CD4-positive, alpha-beta T cell (primary cell): ENCODE measurements around the gene LMO7. TPM values are rescaled to one million over a fixed set of nuclear protein-coding genes. Genes with fewer than 3 reads are reported as not detected.

Source experiments
- ATAC-seq: fragments of 200-7000 bp; cut with Tn5 transposase; one replicate; pipeline ENCODE4 v1.10.0; 2022; ENCODE audit warnings: mild to moderate bottlenecking; ENCODE audit not compliant: poor library complexity
- CTCF ChIA-PET: fragments of 350-600 bp; sonication (Branson Sonifier 250); formaldehyde crosslinking; loops from one replicate; lab custom pipeline; 2021; ENCODE audit warnings: antibody characterized with exemption, inconsistent platforms; lab: Charles Lee
- POLR2A ChIA-PET: fragments of 350-600 bp; sonication (Branson Sonifier 250); formaldehyde crosslinking; loops from one replicate; lab custom pipeline; 2021; ENCODE audit warnings: antibody characterized with exemption, inconsistent platforms; lab: Charles Lee
- DNase-seq, 14 experiments: peaks; one replicate each; pipeline ENCODE4 v3.0.0-alpha.2; 2013 to 2020; ENCODE audit warnings: mixed read lengths in 2 of 14
- H3K27ac ChIP-seq, 2 donors: one replicate each; pipeline versions ENCODE4 v1.5.1 to v1.7.0; 2013; ENCODE audit warnings: low read length in 2 of 2, low read depth in 1 of 2, mild to moderate bottlenecking in 1 of 2
- H3K27me3 ChIP-seq, 2 experiments: 1 replicate in 1 of 2; 2 replicates in 1 of 2; pipeline versions ENCODE4 v1.6.1 to v1.7.0; 2013; ENCODE audit warnings: low read length in 2 of 2, control low read depth in 1 of 2, mild to moderate bottlenecking in 1 of 2, moderate library complexity in 1 of 2; ENCODE audit not compliant: insufficient read depth in 2 of 2, control insufficient read depth in 1 of 2
- H3K36me3 ChIP-seq: one replicate; pipeline ENCODE4 v1.6.1; 2013; ENCODE audit warnings: low read length, control low read depth; ENCODE audit not compliant: insufficient read depth
- H3K4me1 ChIP-seq: one replicate; pipeline ENCODE4 v1.6.1; 2013; ENCODE audit warnings: low read length, control low read depth; ENCODE audit not compliant: insufficient read depth
- H3K4me3 ChIP-seq: one replicate; pipeline ENCODE4 v1.5.1; 2013; ENCODE audit warnings: mild to moderate bottlenecking, low read length, moderate library complexity
- H3K9me3 ChIP-seq, 2 experiments: 1 replicate in 1 of 2; 2 replicates in 1 of 2; pipeline versions ENCODE4 v1.6.1 to v1.7.0; 2013; ENCODE audit warnings: low read length in 2 of 2, mild to moderate bottlenecking in 2 of 2, control low read depth in 1 of 2, moderate library complexity in 1 of 2; ENCODE audit not compliant: control insufficient read depth in 1 of 2, insufficient read depth in 1 of 2
- H3K27ac Mint-ChIP-seq: one replicate; pipeline ENCODE4 v1.8.0; 2020; ENCODE audit warnings: mixed read lengths
- H3K27me3 Mint-ChIP-seq: one replicate; pipeline ENCODE4 v1.8.0; 2021; ENCODE audit warnings: mixed read lengths
- H3K36me3 Mint-ChIP-seq: one replicate; pipeline ENCODE4 v1.8.0; 2021; ENCODE audit warnings: low read depth, mixed read lengths
- H3K4me1 Mint-ChIP-seq: one replicate; pipeline ENCODE4 v1.8.0; 2021; ENCODE audit warnings: low read depth, mixed read lengths
- H3K4me3 Mint-ChIP-seq: one replicate; pipeline ENCODE4 v1.8.0; 2020; ENCODE audit warnings: mild to moderate bottlenecking, mixed read lengths
- H3K9me3 Mint-ChIP-seq: one replicate; pipeline ENCODE4 v1.8.0; 2020; ENCODE audit warnings: mixed read lengths
- intact Hi-C, 2 experiments: fragments of 100-400 bp; cut with DNase I in 1 of 2; cut with micrococcal nuclease in 1 of 2; formaldehyde crosslinking; loops; one replicate each; pipeline versions ENCODE4 v1.15.1 to v1.9.0; 2023 to 2025; cut with DNase I, micrococcal nuclease
- total RNA-seq, 174 experiments: library from RNA in 2 of 174; stranded (reverse) in 2 of 174; gene quantifications; one replicate each; pipeline ENCODE4 v1.2.3 and lab custom pipeline; 2021 to 2026
- TF ChIP-seq, protein P1 (sequence below): fragments of 200-600 bp; IDR thresholded peaks from one replicate; pipeline ENCODE4 v1.8.0; 2022; ENCODE audit warnings: antibody characterized with exemption, mild to moderate bottlenecking

Gene LMO7
- total RNA-seq, 2 experiments from 2014 or later, result 35.2 to 36.3 TPM

DNA sequence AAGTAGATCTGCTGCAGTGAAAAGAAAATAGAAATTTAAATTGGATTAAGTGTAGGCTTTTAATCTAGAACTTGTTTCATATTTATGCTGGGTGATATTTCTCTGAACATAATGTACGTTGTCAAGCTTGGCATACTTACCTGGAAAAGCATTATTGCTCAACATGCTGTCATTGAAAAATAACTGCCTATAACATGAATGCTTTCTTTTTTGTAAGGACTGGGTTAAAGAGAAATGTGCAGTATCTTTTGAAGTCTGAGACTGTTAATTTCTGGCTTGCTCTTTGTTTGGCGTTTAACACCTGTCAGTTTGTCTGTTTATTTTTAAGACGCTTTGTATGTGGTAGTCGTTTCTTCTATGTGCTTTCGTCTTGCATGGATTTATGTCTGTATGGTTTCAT lies 175.2 kb downstream of the LMO7 start:
- H3K36me3 ChIP-seq, result no peaks in the 10 kb centered on the region
- no peak overlapping the region for H3K4me3 ChIP-seq
- Mint-ChIP-seq H3K36me3 (peaks cover 19% of the 10 kb centered on the region), H3K27me3 (no peaks in the 10 kb centered on the region), H3K4me3 (no peak overlapping the region), H3K9me3 (no peaks in the 10 kb centered on the region), H3K4me1 (peaks cover 5% of the 10 kb centered on the region), H3K27ac (no peak overlapping the region)
- ATAC-seq (no peak), DNase-seq (no peak)
- no peaks in the 10 kb centered on the region for H3K27me3 ChIP-seq
- TF ChIP-seq, protein P1, sequence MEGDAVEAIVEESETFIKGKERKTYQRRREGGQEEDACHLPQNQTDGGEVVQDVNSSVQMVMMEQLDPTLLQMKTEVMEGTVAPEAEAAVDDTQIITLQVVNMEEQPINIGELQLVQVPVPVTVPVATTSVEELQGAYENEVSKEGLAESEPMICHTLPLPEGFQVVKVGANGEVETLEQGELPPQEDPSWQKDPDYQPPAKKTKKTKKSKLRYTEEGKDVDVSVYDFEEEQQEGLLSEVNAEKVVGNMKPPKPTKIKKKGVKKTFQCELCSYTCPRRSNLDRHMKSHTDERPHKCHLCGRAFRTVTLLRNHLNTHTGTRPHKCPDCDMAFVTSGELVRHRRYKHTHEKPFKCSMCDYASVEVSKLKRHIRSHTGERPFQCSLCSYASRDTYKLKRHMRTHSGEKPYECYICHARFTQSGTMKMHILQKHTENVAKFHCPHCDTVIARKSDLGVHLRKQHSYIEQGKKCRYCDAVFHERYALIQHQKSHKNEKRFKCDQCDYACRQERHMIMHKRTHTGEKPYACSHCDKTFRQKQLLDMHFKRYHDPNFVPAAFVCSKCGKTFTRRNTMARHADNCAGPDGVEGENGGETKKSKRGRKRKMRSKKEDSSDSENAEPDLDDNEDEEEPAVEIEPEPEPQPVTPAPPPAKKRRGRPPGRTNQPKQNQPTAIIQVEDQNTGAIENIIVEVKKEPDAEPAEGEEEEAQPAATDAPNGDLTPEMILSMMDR, result no peak
- POLR2A ChIA-PET, result no interaction called here
- H3K4me1 ChIP-seq, result no peaks in the 10 kb centered on the region
- CTCF ChIA-PET, result interaction anchor here (1.0 kb wide), 1 partner anchor 50 kb away, joined by 3 read pairs; no protein-coding TSS in a partner anchor
- no peak overlapping the region for H3K27ac ChIP-seq
- H3K9me3 ChIP-seq, result no peaks in the 10 kb centered on the region
- intact Hi-C loops, result no loop called here

DNA sequence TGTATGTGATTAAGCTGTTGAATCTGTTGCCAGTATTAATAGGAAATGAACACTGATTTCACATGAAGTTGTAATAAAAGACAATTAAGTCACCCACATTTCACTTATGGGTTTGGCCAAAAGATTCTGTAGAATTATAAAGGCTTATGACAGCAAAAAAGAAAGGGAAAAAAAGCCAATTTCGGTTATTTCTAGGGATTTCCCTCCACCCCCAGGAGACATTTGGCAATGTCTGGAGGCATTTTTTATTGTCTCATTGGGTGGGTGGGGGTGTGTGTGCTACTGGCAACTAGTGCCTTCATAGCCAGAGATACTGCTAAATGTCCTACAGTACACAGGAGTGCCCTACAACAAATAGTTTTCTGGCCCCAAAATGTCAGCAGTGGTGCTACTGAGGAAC lies 175.7 kb downstream of the LMO7 start:
- Mint-ChIP-seq H3K4me3 (no peak overlapping the region), H3K27ac (no peak overlapping the region), H3K4me1 (peaks cover 5% of the 10 kb centered on the region), H3K9me3 (no peaks in the 10 kb centered on the region), H3K36me3 (peaks cover 17% of the 10 kb centered on the region), H3K27me3 (no peaks in the 10 kb centered on the region)
- Histone ChIP-seq H3K27ac (no peak overlapping the region), H3K9me3 (no peaks in the 10 kb centered on the region), H3K36me3 (no peaks in the 10 kb centered on the region), H3K4me3 (no peak overlapping the region), H3K27me3 (no peaks in the 10 kb centered on the region), H3K4me1 (no peaks in the 10 kb centered on the region)
- intact Hi-C loops, result no loop called here
- POLR2A ChIA-PET, result no interaction called here
- CTCF ChIA-PET, result no interaction called here
- DNase-seq (no peak), ATAC-seq (no peak)
- TF ChIP-seq, protein P1, result no peak

DNA sequence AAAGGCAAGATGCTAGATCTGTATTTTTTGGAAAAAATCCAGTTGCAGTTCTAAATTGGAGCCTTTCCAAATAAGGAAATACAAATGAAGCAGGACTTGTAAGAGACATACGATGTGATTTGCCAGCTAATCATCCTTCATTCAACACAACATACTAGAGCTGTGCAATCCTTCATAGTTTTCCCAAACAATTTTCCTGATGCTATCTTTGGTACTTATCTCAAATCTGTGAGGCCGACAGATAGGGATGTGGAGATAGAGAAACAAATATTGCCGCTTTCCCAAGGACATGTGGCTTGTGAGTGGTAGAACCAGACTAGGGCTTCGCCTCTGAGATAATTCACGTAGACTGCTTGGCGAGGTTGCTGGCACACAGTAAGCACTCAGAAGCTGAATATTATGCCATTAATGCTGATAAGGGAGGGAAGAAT lies 176.6 kb downstream of the LMO7 start:
- TF ChIP-seq, protein P1, result no peak
- POLR2A ChIA-PET, result no interaction called here
- CTCF ChIA-PET, result no interaction called here
- Histone ChIP-seq H3K4me3 (no peak overlapping the region), H3K36me3 (no peaks in the 10 kb centered on the region), H3K9me3 (no peaks in the 10 kb centered on the region), H3K27ac (no peak overlapping the region), H3K27me3 (no peaks in the 10 kb centered on the region), H3K4me1 (no peaks in the 10 kb centered on the region)
- H3K4me3 Mint-ChIP-seq, result no peak overlapping the region
- intact Hi-C loops, result no loop called here
- DNase-seq (no peak), ATAC-seq (no peak)
- H3K27ac Mint-ChIP-seq, result no peak overlapping the region
- H3K9me3 Mint-ChIP-seq, result no peaks in the 10 kb centered on the region
- peaks cover 5% of the 10 kb centered on the region for H3K4me1 Mint-ChIP-seq
- H3K36me3 Mint-ChIP-seq, result peaks cover 10% of the 10 kb centered on the region
- H3K27me3 Mint-ChIP-seq, result no peaks in the 10 kb centered on the region
